ENCODE measurements around the gene DALRD3. TPM values are rescaled to one million over a fixed set of nuclear protein-coding genes. Genes with fewer than 3 reads are reported as not detected.
"Not testable (repeated sequence)": the region's sequence is repeated elsewhere in the genome, so short reads cannot be mapped to it uniquely, and the experiment has no call there.

Gene DALRD3
- total RNA-seq, 2 donors from 2014 or later = 40.8 to 41.9 TPM

DNA sequence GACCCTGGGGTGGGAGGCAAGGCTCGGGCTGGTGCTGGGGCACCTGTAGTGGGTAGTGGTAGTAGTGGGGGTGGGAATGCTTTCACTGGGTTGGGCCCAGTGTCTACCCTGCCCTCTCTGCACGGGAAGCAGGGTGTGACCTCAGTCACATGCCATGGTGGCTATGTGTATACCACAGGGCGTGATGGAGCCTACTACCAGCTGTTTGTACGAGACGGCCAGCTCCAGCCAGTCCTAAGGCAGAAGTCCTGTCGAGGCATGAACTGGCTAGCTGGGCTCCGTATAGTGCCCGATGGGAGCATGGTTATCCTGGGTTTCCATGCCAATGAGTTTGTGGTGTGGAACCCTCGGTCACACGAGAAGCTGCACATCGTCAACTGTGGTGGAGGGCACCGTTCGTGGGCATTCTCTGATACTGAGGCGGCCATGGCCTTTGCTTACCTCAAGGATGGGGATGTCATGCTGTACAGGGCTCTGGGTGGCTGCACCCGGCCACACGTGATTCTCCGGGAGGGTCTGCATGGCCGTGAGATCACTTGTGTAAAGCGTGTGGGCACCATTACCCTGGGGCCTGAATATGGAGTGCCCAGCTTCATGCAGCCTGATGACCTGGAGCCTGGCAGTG lies 5.2 kb downstream of the DALRD3 start:
- DNase-seq = peak; percentile 48
- Mint-ChIP-seq H3K27me3 (ENCODE audit: insufficient read depth) (no peaks in the 10 kb centered on the region), H3K4me3 (no peak overlapping the region), H3K4me1 (peaks cover 3% of the 10 kb centered on the region), H3K27ac (no peak overlapping the region), H3K36me3 (ENCODE audit: low read depth) (peaks cover 30% of the 10 kb centered on the region), H3K9me3 (no peaks in the 10 kb centered on the region)
- TF ChIP-seq, protein P1, sequence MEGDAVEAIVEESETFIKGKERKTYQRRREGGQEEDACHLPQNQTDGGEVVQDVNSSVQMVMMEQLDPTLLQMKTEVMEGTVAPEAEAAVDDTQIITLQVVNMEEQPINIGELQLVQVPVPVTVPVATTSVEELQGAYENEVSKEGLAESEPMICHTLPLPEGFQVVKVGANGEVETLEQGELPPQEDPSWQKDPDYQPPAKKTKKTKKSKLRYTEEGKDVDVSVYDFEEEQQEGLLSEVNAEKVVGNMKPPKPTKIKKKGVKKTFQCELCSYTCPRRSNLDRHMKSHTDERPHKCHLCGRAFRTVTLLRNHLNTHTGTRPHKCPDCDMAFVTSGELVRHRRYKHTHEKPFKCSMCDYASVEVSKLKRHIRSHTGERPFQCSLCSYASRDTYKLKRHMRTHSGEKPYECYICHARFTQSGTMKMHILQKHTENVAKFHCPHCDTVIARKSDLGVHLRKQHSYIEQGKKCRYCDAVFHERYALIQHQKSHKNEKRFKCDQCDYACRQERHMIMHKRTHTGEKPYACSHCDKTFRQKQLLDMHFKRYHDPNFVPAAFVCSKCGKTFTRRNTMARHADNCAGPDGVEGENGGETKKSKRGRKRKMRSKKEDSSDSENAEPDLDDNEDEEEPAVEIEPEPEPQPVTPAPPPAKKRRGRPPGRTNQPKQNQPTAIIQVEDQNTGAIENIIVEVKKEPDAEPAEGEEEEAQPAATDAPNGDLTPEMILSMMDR (conservative IDR thresholded peaks at IDR 0.05) = no peak
- WGBS, 2 experiments (ENCODE audit: insufficient coverage in 1 of 2, insufficient read length in 1 of 2) = 95 to 97% methylated on average over 16 to 19 of the region's 19 CpGs
- no peaks in the 10 kb centered on the region for H3K4me1 ChIP-seq (ENCODE audit: control insufficient read depth, insufficient read depth, low read length)
- no peaks in the 10 kb centered on the region for H3K27me3 ChIP-seq (ENCODE audit: control insufficient read depth, insufficient read depth, low read length, poor library complexity, severe bottlenecking)
- H3K9ac ChIP-seq (ENCODE audit: extremely low read depth, low read length, poor library complexity, severe bottlenecking) = no peak overlapping the region
- H3K36me3 ChIP-seq (ENCODE audit: control insufficient read depth, insufficient read depth, low read length) = peaks cover 60% of the 10 kb centered on the region
- no peaks in the 10 kb centered on the region for H3K9me3 ChIP-seq (ENCODE audit: control insufficient read depth, low read length)
- no peak overlapping the region for H3K4me3 ChIP-seq (ENCODE audit: low read length)
- no peak overlapping the region for H3K27ac ChIP-seq (ENCODE audit: low read depth, low read length)

DNA sequence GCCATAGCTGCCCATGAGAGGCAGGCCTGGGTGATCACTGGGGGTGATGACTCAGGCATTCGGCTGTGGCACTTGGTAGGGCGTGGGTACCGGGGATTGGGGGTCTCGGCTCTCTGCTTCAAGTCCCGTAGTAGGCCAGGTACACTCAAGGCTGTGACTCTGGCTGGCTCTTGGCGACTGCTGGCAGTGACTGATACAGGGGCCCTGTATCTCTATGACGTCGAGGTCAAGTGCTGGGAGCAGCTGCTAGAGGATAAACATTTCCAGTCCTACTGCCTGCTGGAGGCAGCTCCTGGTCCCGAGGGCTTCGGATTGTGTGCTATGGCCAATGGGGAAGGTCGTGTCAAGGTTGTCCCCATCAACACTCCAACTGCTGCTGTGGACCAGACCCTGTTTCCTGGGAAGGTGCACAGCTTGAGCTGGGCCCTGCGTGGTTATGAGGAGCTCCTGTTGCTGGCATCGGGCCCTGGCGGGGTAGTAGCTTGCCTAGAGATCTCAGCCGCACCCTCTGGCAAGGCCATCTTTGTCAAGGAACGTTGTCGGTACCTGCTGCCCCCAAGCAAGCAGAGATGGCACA lies 5.9 kb downstream of the DALRD3 start:
- H3K4me3 Mint-ChIP-seq = no peak overlapping the region
- Histone ChIP-seq H3K36me3 (ENCODE audit: control insufficient read depth, insufficient read depth, low read length) (peaks cover 60% of the 10 kb centered on the region), H3K9me3 (ENCODE audit: control insufficient read depth, low read length) (no peaks in the 10 kb centered on the region), H3K4me3 (ENCODE audit: low read length) (no peak overlapping the region), H3K27me3 (ENCODE audit: control insufficient read depth, insufficient read depth, low read length, poor library complexity, severe bottlenecking) (no peaks in the 10 kb centered on the region), H3K9ac (ENCODE audit: extremely low read depth, low read length, poor library complexity, severe bottlenecking) (no peak overlapping the region), H3K4me1 (ENCODE audit: control insufficient read depth, insufficient read depth, low read length) (no peaks in the 10 kb centered on the region), H3K27ac (ENCODE audit: low read depth, low read length) (no peak overlapping the region)
- no peaks in the 10 kb centered on the region for H3K27me3 Mint-ChIP-seq (ENCODE audit: insufficient read depth)
- TF ChIP-seq, protein P1 (conservative IDR thresholded peaks at IDR 0.05) = no peak
- no peak overlapping the region for H3K27ac Mint-ChIP-seq
- peaks cover 7% of the 10 kb centered on the region for H3K4me1 Mint-ChIP-seq
- 93 to 100% methylated on average over 16 to 17 of the region's 17 CpGs for WGBS, 2 experiments (ENCODE audit: insufficient coverage in 1 of 2, insufficient read length in 1 of 2)
- no peaks in the 10 kb centered on the region for H3K9me3 Mint-ChIP-seq
- DNase-seq = peak; percentile 45
- peaks cover 33% of the 10 kb centered on the region for H3K36me3 Mint-ChIP-seq (ENCODE audit: low read depth)

DNA sequence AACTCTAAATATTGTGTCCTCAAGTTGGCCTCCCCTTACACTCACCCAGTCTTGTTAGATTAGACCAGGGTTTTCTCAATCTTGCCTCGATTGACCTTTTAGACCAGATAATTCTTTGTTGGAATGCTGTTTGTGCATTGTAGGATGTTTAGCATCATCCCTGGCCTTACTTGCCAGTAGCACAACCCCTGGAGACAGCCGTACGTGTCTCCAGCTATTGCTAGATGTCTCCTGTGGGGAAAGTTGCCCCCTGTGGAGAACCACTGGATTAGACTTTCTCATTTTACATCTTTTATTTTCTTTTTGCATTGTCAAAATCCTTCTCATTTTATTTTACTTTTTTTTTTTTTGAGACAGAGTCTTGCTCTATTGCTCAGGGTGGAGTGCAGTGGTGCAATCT lies 9.0 kb downstream of the DALRD3 start:
- peaks cover 13% of the 10 kb centered on the region for H3K4me1 Mint-ChIP-seq
- TF ChIP-seq, protein P1 (conservative IDR thresholded peaks at IDR 0.05) = no peak
- H3K4me3 ChIP-seq (ENCODE audit: low read length) = no peak overlapping the region
- H3K27ac Mint-ChIP-seq = no peak overlapping the region
- peaks cover 25% of the 10 kb centered on the region for H3K27me3 Mint-ChIP-seq (ENCODE audit: insufficient read depth)
- WGBS, 2 experiments (ENCODE audit: insufficient coverage in 1 of 2, insufficient read length in 1 of 2) = 93 to 95% methylated on average over 3 of the region's 3 CpGs
- H3K4me3 Mint-ChIP-seq = no peak overlapping the region
- H3K9ac ChIP-seq (ENCODE audit: extremely low read depth, low read length, poor library complexity, severe bottlenecking) = no peak overlapping the region
- H3K36me3 ChIP-seq (ENCODE audit: control insufficient read depth, insufficient read depth, low read length) = peaks cover 33% of the 10 kb centered on the region
- peaks cover 4% of the 10 kb centered on the region for H3K4me1 ChIP-seq (ENCODE audit: control insufficient read depth, insufficient read depth, low read length)
- no peaks in the 10 kb centered on the region for H3K9me3 ChIP-seq (ENCODE audit: control insufficient read depth, low read length)
- no peak for DNase-seq
- no peaks in the 10 kb centered on the region for H3K9me3 Mint-ChIP-seq
- H3K27me3 ChIP-seq (ENCODE audit: control insufficient read depth, insufficient read depth, low read length, poor library complexity, severe bottlenecking) = peaks cover 22% of the 10 kb centered on the region
- H3K27ac ChIP-seq (ENCODE audit: low read depth, low read length) = no peak overlapping the region
- H3K36me3 Mint-ChIP-seq (ENCODE audit: low read depth) = peaks cover 18% of the 10 kb centered on the region

DNA sequence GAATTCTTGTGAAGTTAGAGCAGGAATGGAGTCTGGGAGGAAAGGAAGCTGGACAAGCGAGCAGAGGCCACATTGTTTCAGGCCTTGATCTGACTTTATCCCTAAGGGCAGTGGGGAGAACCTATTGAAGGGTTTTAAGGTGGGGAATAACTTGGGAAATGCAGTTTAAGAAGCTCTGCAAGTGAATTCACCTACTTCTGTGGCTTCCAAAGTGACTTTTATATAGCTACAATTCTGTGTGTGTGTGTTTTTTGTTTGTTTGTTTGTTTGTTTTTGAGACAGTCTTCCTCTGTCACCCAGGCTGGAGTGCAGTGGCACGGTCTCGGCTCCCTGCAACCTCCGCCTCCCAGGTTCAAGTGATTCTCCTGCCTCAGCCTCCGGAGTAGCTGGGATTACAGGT lies 9.8 kb downstream of the DALRD3 start:
- H3K27ac Mint-ChIP-seq = peak overlapping the region; percentile 32
- peak overlapping the region; percentile 87 for H3K4me3 ChIP-seq (ENCODE audit: low read length)

More for the DNA sequence above, 9.8 kb downstream of the DALRD3 start:
- not testable (repeated sequence) for H3K9ac ChIP-seq (ENCODE audit: extremely low read depth, low read length, poor library complexity, severe bottlenecking); DNase-seq; H3K9me3 ChIP-seq (ENCODE audit: control insufficient read depth, low read length); H3K9me3 Mint-ChIP-seq; H3K27ac ChIP-seq (ENCODE audit: low read depth, low read length); H3K4me1 ChIP-seq (ENCODE audit: control insufficient read depth, insufficient read depth, low read length)
- Histone ChIP-seq H3K27me3 (ENCODE audit: control insufficient read depth, insufficient read depth, low read length, poor library complexity, severe bottlenecking) (peaks cover 26% of the 10 kb centered on the region), H3K36me3 (ENCODE audit: control insufficient read depth, insufficient read depth, low read length) (peaks cover 28% of the 10 kb centered on the region)
- WGBS, 2 experiments (ENCODE audit: insufficient coverage in 1 of 2, insufficient read length in 1 of 2) = 91% methylated on average over 5 of the region's 5 CpGs; no CpG with 5 or more reads in 1 of the 2 experiments
- peaks cover 29% of the 10 kb centered on the region for H3K27me3 Mint-ChIP-seq (ENCODE audit: insufficient read depth)
- peaks cover 17% of the 10 kb centered on the region for H3K36me3 Mint-ChIP-seq (ENCODE audit: low read depth)
- H3K4me1 Mint-ChIP-seq = peaks cover 19% of the 10 kb centered on the region
- H3K4me3 Mint-ChIP-seq = peak overlapping the region; percentile 97

All from endodermal cell (in vitro differentiated cells).